SH-SY5Y (cell line): ENCODE measurements around the gene KLHL11.

Source experiments
- GATA2 ChIP-seq: IDR thresholded peaks from 2 replicates; pipeline ENCODE4 v1.6.1; 2011; ENCODE audit warnings: mild to moderate bottlenecking, low read depth, low read length
- GATA3 ChIP-seq: IDR thresholded peaks from 2 replicates; pipeline ENCODE4 v1.6.1; 2011; ENCODE audit warnings: low read depth, mild to moderate bottlenecking, low read length, moderate library complexity

- TF ChIP-seq GATA2 = no peak
- TF ChIP-seq GATA3 = no peak
Measured at GRCh38 chr17:41912925-41913324, 47.7 kb upstream of the KLHL11 start.
